ENCODE data around the gene CEACAM1. TPM values are rescaled to one million over a fixed set of nuclear protein-coding genes. Genes with fewer than 3 reads are reported as not detected.

Gene CEACAM1
- total and polyA plus RNA-seq, 9 of the 15 experiments (the other 6 are each of a cell fraction or from before 2014, with no cell fraction given) = 0.04 to 0.16 (median 0.10) TPM; not detected in 1

DNA sequence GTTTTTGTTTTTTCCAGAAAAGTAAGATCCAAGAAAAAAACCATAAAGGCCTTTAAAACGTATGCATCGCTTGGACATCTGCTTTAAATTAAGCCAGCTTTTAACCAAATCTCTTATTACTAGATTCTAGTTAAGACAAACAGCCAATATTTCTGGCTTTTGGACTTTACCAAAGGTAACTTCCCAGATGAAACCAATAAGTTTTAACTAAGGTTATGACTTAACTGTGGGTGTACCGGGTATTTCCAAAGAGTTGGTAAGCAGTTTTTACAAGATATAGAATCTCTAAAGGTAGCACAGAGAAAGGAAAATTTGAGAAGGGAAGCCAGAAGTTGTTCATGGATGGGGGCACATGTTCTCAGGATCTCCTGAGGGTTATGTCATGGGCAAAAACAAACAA is 34.0 kb downstream of the CEACAM1 start:
- Histone ChIP-seq H3K9ac (ENCODE audit: insufficient read depth in 1 of 2, low read depth in 2 of 2, low read length in 2 of 2) (no peak overlapping the region), H3K27me3 (ENCODE audit: control insufficient read depth in 2 of 2, insufficient read depth in 2 of 2, low read length in 2 of 2) (peaks cover 6 to 13% of the 10 kb centered on the region in 2 experiments; a peak in 4 of 5 replicates), H3K9me1 (ENCODE audit: control insufficient read depth, insufficient read depth, low read length) (no peaks in the 10 kb centered on the region), H3K4me3 (no peak overlapping the region), H2AFZ (ENCODE audit: low read depth, low read length) (no peak overlapping the region), H3K79me2 (ENCODE audit: control insufficient read depth, insufficient read depth, low read length) (no peaks in the 10 kb centered on the region), H3K36me3 (ENCODE audit: control insufficient read depth, insufficient read depth, low read length) (no peaks in the 10 kb centered on the region), H3K27ac (ENCODE audit: extremely low read depth, low read depth, low read length) (no peak overlapping the region), H3K4me1 (replicated peaks in 1 of 2; ENCODE audit: control insufficient read depth in 2 of 2, insufficient read depth in 2 of 2, low read length in 2 of 2) (no peaks in the 10 kb centered on the region; a peak in 1 of 5 replicates), H3K4me2 (ENCODE audit: insufficient read depth, low read length) (no peak overlapping the region), H4K20me1 (replicated peaks; ENCODE audit: control insufficient read depth, insufficient read depth, low read length) (no peaks in the 10 kb centered on the region), H3K9me3 (replicated peaks; ENCODE audit: control insufficient read depth, insufficient read depth, low read depth, low read length) (no peaks in the 10 kb centered on the region)
- ATAC-seq (no peak), FAIRE-seq (no peak), DNase-seq (ENCODE audit: extremely low read depth in 1 of 4, low spot score in 3 of 4) (no peak)
- no TSS peak for BruUV-seq (replicated peaks)
- 0% methylated on average over 3 of the region's 3 CpGs for WGBS (ENCODE audit: insufficient coverage, low coverage, missing lambda C conversion rate)
- CTCF ChIA-PET (ENCODE audit: low intra/inter-chr PET ratio) = no interaction called here
- intact Hi-C loops (cut with micrococcal nuclease) (no loop called here), in situ Hi-C loops (cut with MboI) (no loop called here)
- no peak for TF ChIP-seq TFAM (CRISPR knock-in tag; conservative IDR thresholded peaks at IDR 0.05)
- TF ChIP-seq, protein P1, sequence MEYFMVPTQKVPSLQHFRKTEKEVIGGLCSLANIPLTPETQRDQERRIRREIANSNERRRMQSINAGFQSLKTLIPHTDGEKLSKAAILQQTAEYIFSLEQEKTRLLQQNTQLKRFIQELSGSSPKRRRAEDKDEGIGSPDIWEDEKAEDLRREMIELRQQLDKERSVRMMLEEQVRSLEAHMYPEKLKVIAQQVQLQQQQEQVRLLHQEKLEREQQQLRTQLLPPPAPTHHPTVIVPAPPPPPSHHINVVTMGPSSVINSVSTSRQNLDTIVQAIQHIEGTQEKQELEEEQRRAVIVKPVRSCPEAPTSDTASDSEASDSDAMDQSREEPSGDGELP (CRISPR knock-in tag; IDR thresholded peaks at IDR 0.05; ENCODE audit: borderline replicate concordance) = no peak
- POLR2A ChIA-PET = interaction anchor here (1.1 kb wide), 1 partner anchor 54 kb away, joined by 3 read pairs; no protein-coding TSS in a partner anchor

DNA sequence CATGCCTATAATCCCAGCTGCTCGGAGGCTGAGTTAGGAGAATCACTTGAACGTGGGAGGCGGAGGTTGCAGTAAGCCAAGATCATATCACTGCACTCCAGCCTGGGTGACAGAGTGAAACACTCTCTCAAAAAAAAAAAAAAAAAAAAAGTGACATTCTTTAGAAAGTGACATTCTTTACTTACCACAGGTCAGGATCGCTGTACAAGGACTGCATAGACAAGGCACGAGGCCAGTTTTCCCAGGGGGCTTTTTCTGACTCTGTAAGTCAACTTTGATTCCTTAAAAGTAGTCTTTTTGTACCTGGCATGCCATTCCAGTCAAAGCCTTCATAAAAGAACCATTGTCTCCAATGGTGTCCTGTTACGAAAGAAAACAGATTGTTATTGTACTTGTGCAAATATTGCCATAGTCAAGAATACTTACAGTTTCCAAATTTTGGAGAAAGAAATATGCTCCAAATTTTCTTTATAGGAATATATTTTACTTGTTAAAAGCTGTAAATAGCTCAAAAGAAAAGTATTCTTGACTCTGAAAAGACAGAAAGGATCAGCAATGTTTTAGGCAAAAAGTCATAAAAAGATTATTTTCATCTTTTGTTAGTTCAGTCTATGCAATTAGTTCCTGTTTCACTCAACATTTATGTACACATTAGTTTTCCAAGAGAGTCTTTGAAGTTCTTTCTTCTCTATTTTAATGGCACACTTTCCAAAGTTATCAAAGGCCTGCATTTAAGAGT is 39.3 kb downstream of the CEACAM1 start:
- CTCF ChIA-PET (ENCODE audit: low intra/inter-chr PET ratio) = no interaction called here
- BruUV-seq (replicated peaks) = no TSS peak
- H3K4me3 ChIP-seq = no peak overlapping the region

More for the DNA sequence above, 39.3 kb downstream of the CEACAM1 start:
- H3K4me1 ChIP-seq (replicated peaks in 1 of 2; ENCODE audit: control insufficient read depth in 2 of 2, insufficient read depth in 2 of 2, low read length in 2 of 2) = no peaks in the 10 kb centered on the region; a peak in 1 of 5 replicates
- peaks cover 0 to 3% of the 10 kb centered on the region in 2 experiments; a peak in 2 of 5 replicates for H3K27me3 ChIP-seq (ENCODE audit: control insufficient read depth in 2 of 2, insufficient read depth in 2 of 2, low read length in 2 of 2)
- H2AFZ ChIP-seq (ENCODE audit: low read depth, low read length) = no peak overlapping the region
- H3K27ac ChIP-seq (ENCODE audit: extremely low read depth, low read depth, low read length) = no peak overlapping the region
- no peaks in the 10 kb centered on the region for H3K79me2 ChIP-seq (ENCODE audit: control insufficient read depth, insufficient read depth, low read length)
- WGBS (ENCODE audit: insufficient coverage, low coverage, missing lambda C conversion rate) = 0% methylated on average over 6 of the region's 6 CpGs
- no peaks in the 10 kb centered on the region for H3K9me3 ChIP-seq (replicated peaks; ENCODE audit: control insufficient read depth, insufficient read depth, low read depth, low read length)
- in situ Hi-C loops (cut with MboI) = no loop called here
- POLR2A ChIA-PET = interaction anchor here (1.1 kb wide), 1 partner anchor 11 kb away, joined by 5 read pairs; no protein-coding TSS in a partner anchor
- H3K4me2 ChIP-seq (ENCODE audit: insufficient read depth, low read length) = no peak overlapping the region
- no peaks in the 10 kb centered on the region for H3K36me3 ChIP-seq (ENCODE audit: control insufficient read depth, insufficient read depth, low read length)
- intact Hi-C loops (cut with micrococcal nuclease) = no loop called here
- ATAC-seq (no peak), DNase-seq (ENCODE audit: extremely low read depth in 1 of 4, low spot score in 3 of 4) (no peak), FAIRE-seq (no peak)
- no peaks in the 10 kb centered on the region for H4K20me1 ChIP-seq (replicated peaks; ENCODE audit: control insufficient read depth, insufficient read depth, low read length)
- H3K9ac ChIP-seq (ENCODE audit: insufficient read depth in 1 of 2, low read depth in 2 of 2, low read length in 2 of 2) = no peak overlapping the region
- TF ChIP-seq ETS2 (tag; IDR thresholded peaks at IDR 0.05; ENCODE audit: borderline replicate concordance, poor library complexity, severe bottlenecking) = no peak
- no peak for TF ChIP-seq SETDB1 (IDR thresholded peaks at IDR 0.05; ENCODE audit: low read length)
- peak; percentile 56 for TF ChIP-seq ZNF384 (IDR thresholded peaks at IDR 0.05; ENCODE audit: low read depth, low read length)
- no peak for TF ChIP-seq TAF15 (IDR thresholded peaks at IDR 0.05; ENCODE audit: low read depth, low read length)
- TF ChIP-seq, protein P2, sequence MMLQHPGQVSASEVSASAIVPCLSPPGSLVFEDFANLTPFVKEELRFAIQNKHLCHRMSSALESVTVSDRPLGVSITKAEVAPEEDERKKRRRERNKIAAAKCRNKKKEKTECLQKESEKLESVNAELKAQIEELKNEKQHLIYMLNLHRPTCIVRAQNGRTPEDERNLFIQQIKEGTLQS (IDR thresholded peaks at IDR 0.05) = no peak
- TF ChIP-seq, protein P2 (CRISPR knock-in tag; conservative IDR thresholded peaks at IDR 0.05) = no peak
- no peak for TF ChIP-seq JUN (IDR thresholded peaks at IDR 0.05; ENCODE audit: borderline replicate concordance, low read depth, low read length)
- TF ChIP-seq JUN (CRISPR knock-in tag; IDR thresholded peaks at IDR 0.05; ENCODE audit: borderline replicate concordance) = no peak
- TF ChIP-seq, protein P3, sequence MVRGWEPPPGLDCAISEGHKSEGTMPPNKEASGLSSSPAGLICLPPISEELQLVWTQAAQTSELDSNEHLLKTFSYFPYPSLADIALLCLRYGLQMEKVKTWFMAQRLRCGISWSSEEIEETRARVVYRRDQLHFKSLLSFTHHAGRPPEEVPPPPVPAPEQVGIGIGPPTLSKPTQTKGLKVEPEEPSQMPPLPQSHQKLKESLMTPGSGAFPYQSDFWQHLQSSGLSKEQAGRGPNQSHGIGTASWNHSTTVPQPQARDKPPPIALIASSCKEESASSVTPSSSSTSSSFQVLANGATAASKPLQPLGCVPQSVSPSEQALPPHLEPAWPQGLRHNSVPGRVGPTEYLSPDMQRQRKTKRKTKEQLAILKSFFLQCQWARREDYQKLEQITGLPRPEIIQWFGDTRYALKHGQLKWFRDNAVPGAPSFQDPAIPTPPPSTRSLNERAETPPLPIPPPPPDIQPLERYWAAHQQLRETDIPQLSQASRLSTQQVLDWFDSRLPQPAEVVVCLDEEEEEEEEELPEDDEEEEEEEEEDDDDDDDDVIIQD (CRISPR knock-in tag; IDR thresholded peaks at IDR 0.05) = no peak
- no peak for TF ChIP-seq EHMT2 (IDR thresholded peaks at IDR 0.05)
- H3K9me1 ChIP-seq (ENCODE audit: control insufficient read depth, insufficient read depth, low read length) = no peaks in the 10 kb centered on the region

All from K562 (cell line).